GM18499 (cell line): ENCODE data around the gene MIA2.

Source experiments
- ATAC-seq: cut with Tn5 transposase; IDR thresholded peaks from one replicate; pipeline ENCODE4 v1.9.1; 2021; ENCODE audit warnings: moderate number of reproducible peaks; ENCODE audit not compliant: insufficient read depth, unreplicated experiment

Gene MIA2

DNA sequence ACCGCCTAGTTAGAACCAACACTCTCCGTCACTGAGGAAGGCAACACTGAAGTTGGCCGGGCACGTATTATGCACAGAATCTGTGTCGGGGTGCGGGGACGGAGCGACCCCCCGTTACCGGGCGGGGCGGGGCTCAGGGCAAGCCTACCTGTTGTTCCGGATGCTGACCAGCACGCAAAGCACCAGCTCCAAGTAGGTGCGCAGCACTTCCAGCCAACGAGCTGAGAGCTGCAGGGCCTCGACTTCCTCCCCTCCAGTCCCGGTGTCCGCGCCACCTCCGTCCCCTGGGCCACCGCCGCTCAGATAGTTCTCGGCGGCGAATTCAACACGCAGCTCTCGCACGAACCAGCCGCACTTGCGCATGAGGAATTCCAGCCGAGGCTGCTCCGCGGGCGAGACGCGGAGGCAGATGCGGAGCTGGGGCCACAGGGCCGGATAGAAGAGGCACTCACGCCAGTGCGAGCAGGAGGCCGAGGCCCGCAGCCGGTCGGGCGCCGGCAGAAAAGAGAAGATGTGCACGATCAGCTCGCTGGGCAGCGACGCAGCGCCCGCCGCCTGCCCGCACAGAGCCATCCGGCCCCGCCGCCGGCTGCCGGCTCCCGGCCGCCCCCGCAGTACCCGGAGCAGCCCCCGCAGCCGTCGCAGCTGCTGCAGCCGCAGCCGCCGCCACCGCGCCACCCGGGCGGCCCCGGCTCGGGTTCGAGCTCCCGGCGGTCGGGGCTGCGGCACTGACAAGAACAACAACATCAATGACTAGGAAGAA, 197.9 kb downstream of the MIA2 start:
- ATAC-seq, result peak; percentile 11

DNA sequence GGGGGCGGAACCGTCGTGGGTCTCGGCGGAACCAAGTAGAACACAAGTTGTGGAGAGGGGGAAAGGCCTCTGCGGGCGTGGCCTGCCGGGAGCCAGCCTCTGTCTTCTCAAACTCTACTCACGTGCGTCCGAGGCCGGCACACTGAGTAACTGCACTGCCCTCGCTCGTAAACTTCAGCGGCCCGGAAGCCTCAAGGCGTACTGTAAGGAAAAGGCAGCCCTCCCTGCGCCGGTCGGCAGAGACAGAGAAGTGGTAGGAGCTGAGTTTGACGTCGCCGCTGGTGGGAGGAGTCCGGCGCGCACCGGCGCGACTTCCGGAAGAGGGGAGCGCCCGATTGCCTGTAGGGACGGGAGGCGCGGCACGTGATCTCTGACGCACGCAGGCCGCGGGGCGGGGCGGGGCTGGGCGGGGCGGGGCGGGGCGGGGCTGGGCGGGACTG, 198.5 kb downstream of the MIA2 start, which contains the start of gene FBXO33:
Gene FBXO33 (minus strand): TSS at position 255 of the 440 bp plus-strand sequence. CDS start 271 bp downstream, outside the sequence.
- peak; percentile 67 for ATAC-seq

DNA sequence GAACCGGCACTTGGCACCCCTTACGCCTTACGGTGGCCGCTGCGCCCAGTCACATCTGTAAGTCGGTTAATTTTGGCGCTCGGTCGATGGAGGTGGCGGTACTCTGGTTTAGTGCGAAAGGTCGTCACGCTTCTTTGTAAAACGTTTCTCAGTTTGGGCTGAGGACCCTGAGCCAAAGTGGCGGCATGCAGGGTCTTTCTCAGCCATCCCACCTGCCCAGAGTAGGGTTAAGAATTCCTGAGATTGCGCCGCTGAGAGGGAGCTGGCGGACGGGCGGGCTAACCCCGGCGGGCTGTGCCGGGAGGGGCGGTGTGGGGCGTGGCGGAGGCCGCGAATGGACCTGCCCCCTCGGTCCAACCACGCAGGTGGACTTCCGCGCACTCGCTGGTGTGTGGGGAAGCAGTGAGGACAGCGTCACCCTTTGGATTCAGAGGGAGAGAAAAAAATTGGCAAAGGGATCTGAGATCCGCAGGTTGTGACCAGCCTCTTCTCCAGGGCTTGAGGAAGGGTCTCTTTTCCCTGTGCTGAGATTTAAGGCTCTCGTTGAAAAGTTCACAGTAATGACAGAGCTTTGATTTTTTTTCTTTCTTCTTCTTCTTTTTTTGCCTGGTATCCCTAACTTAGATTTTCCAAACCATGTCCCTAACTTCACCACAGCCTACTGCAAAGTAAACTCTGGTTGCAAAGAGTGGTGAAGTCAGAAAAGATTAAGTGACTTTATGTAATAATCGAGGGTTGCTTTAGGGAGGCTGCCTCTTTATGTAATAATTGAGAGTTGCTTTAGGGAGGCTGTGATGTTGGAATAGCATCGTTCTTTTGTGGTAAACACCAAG, 199.1 kb downstream of the MIA2 start:
- peak; percentile 41 for ATAC-seq

DNA sequence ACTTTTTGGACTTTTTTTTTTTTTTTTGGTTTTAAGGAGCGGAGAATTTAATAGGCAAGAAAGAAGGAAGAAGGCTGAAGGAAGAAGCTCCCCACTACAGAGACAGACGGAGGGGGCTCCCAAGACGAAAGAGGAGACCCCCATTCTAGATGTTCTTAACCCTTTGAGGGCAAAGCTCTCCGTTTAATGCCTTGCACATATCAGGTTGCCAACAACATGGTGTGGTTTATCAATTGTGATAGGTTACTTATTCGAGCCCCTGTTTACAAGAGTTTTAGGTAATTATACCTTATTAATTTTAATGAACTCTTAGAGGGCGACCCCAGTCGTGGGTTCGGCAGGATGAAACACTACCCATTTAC, 199.7 kb downstream of the MIA2 start:
- ATAC-seq, result no peak

DNA sequence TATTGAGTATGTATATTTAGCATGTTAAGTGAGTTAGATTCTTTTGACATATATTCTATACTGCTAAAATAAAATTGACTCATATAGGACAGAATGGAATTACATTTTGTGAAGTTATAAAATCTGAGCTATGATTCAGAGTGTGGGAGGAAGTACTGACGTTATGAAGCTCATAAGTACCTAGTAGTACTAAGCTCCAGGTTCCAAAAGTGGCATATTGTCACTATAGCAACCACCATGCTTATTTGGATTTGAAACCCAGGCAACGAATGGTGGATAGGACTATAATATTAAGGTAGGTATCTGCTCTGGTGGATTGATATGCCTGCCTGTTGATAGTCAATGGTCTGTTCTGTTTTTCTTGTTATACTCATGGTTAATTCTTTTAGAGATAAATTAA, 200.7 kb downstream of the MIA2 start:
- no peak for ATAC-seq

DNA sequence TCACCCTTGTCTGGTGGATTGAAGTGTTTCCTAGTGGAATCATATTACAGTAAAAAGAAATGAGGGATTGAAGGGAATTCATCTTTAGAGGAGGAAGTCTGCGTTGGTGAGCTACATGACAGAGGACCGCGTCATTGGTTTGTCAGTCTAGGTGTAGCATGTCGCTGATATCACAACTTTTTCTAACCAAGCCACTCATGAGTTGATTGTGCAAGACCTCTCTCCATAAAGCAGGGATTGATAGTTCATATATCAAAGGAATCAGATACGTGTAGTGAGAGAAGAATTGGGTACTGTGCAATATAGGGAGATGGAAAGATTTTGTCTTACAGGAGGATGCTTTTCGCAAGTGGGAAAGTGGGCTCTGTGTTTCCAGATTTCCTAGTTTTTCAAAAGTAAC, 201.5 kb downstream of the MIA2 start:
- no peak for ATAC-seq
